H1 (cell line): Measurements from ENCODE around the gene LYRM4. TPM values are rescaled to one million over a fixed set of nuclear protein-coding genes. Genes with fewer than 3 reads are reported as not detected.

Experiments
- CTCF ChIA-PET: fragments of 300-600 bp; sonication (Branson Sonifier 250); formaldehyde crosslinking; loops from one replicate; lab custom pipeline; 2021; ENCODE audit not compliant: partially characterized antibody; lab: Charles Lee
- POLR2A ChIA-PET: fragments of 300-600 bp; sonication (Branson Sonifier 250); formaldehyde crosslinking; loops from one replicate; lab custom pipeline; 2021; ENCODE audit warnings: inconsistent platforms; ENCODE audit not compliant: partially characterized antibody; lab: Charles Lee
- DNase-seq, 2 experiments: peaks; one replicate each; pipeline versions ENCODE4 v3.0.0 to v3.0.0-alpha.2; 2010 to 2022; ENCODE audit warnings: low spot score in 2 of 2, low read depth in 1 of 2, mixed read lengths in 1 of 2
- FAIRE-seq: peaks from 2 replicates; lab custom pipeline; 2011; peaks lifted over from hg19 to GRCh38; lab: Jason Lieb, UNC
- H2AFZ ChIP-seq: 2 replicates; pipeline ENCODE4 v1.8.1; 2012; ENCODE audit warnings: low read length, inconsistent platforms
- H2AK5ac ChIP-seq: 2 replicates; pipeline ENCODE4 v1.6.1; 2013; ENCODE audit warnings: low read depth, low read length
- H2BK120ac ChIP-seq: replicated peaks from 2 replicates; pipeline ENCODE3; 2013; ENCODE audit warnings: low read depth, low read length, inconsistent platforms
- H2BK12ac ChIP-seq: 2 replicates; pipeline ENCODE4 v1.6.1; 2013; ENCODE audit warnings: low read depth, low read length
- H2BK15ac ChIP-seq: 2 replicates; pipeline ENCODE4 v1.6.1; 2013; ENCODE audit warnings: low read length
- H2BK20ac ChIP-seq: 2 replicates; pipeline ENCODE4 v1.6.1; 2013; ENCODE audit warnings: low read length
- H2BK5ac ChIP-seq: 2 replicates; pipeline ENCODE4 v1.6.1; 2013; ENCODE audit warnings: low read depth, low read length
- H3K14ac ChIP-seq: 2 replicates; pipeline ENCODE4 v1.6.1; 2013; ENCODE audit warnings: inconsistent platforms; ENCODE audit not compliant: insufficient read length
- H3K18ac ChIP-seq: 2 replicates; pipeline ENCODE4 v1.6.1; 2013; ENCODE audit warnings: low read length; ENCODE audit errors: extremely low read depth
- H3K23ac ChIP-seq: 2 replicates; pipeline ENCODE4 v1.6.1; 2013; ENCODE audit warnings: inconsistent platforms; ENCODE audit not compliant: insufficient read length
- H3K23me2 ChIP-seq: 2 replicates; pipeline ENCODE4 v1.6.1; 2013; ENCODE audit warnings: low read depth, low read length
- H3K27ac ChIP-seq: 2 replicates; pipeline ENCODE4 v1.6.1; 2011; ENCODE audit warnings: low read depth, low read length, inconsistent platforms
- H3K27me3 ChIP-seq, 4 experiments: replicated peaks in 1 of 4; 1 replicate in 1 of 4; 2 replicates in 3 of 4; pipeline versions ENCODE4 v1.6.1 to v1.8.1; 2011 to 2013; ENCODE audit warnings: low read length in 3 of 4, mild to moderate bottlenecking in 3 of 4, inconsistent platforms in 2 of 4, mixed read lengths in 2 of 4, moderate library complexity in 1 of 4; ENCODE audit not compliant: control insufficient read depth in 3 of 4, insufficient read depth in 3 of 4; ENCODE audit errors: extremely low read depth in 1 of 4
- H3K36me3 ChIP-seq, 4 experiments: 2 replicates each; pipeline versions ENCODE4 v1.6.1 to v1.8.1; 2011 to 2013; ENCODE audit warnings: mild to moderate bottlenecking in 4 of 4, low read length in 3 of 4, moderate library complexity in 2 of 4, control low read depth in 1 of 4, inconsistent platforms in 1 of 4; ENCODE audit not compliant: insufficient read depth in 4 of 4, control insufficient read depth in 2 of 4
- H3K4ac ChIP-seq: replicated peaks from 2 replicates; pipeline ENCODE3; 2013; ENCODE audit warnings: low read length, low read depth, mixed read lengths, inconsistent platforms; ENCODE audit not compliant: insufficient read length
- H3K4me1 ChIP-seq, 4 experiments: replicated peaks in 1 of 4; 1 replicate in 1 of 4; 2 replicates in 3 of 4; pipeline versions ENCODE4 v1.6.1 to v1.8.1; 2011 to 2013; ENCODE audit warnings: low read length in 3 of 4, inconsistent platforms in 2 of 4, mixed read lengths in 1 of 4; ENCODE audit not compliant: insufficient read depth in 4 of 4, control insufficient read depth in 3 of 4
- H3K4me2 ChIP-seq, 2 experiments: 2 replicates each; pipeline versions ENCODE4 v1.6.1 to v1.8.1; 2011 to 2013; ENCODE audit warnings: low read depth in 2 of 2, low read length in 2 of 2, control low read depth in 1 of 2, inconsistent platforms in 1 of 2, mild to moderate bottlenecking in 1 of 2; ENCODE audit not compliant: insufficient read depth in 1 of 2
- H3K4me3 ChIP-seq, 4 experiments: fragments of 200-600, 300-600 bp in 1 of 4; sonication (generic), shearing (Covaris generic), sonication (Bioruptor Twin) in 1 of 4; 2 replicates each; pipeline versions ENCODE4 v1.5.1 to v1.8.1; 2011 to 2016; ENCODE audit warnings: low read length in 4 of 4, low read depth in 3 of 4, control low read depth in 2 of 4, inconsistent platforms in 2 of 4, mild to moderate bottlenecking in 2 of 4, mixed read lengths in 1 of 4, moderate library complexity in 1 of 4; ENCODE audit not compliant: insufficient read depth in 2 of 4; ENCODE audit errors: extremely low read depth in 1 of 4
- H3K56ac ChIP-seq: replicated peaks from 2 replicates; pipeline ENCODE3; 2013; ENCODE audit warnings: low read depth, mild to moderate bottlenecking, mixed read lengths, low read length, inconsistent platforms; ENCODE audit not compliant: insufficient read length
- H3K79me1 ChIP-seq: 2 replicates; pipeline ENCODE4 v1.6.1; 2013; ENCODE audit warnings: low read depth, low read length, control low read depth
- H3K79me2 ChIP-seq, 2 experiments: 2 replicates each; pipeline versions ENCODE4 v1.6.1 to v1.8.1; 2012 to 2013; ENCODE audit warnings: low read length in 2 of 2, mild to moderate bottlenecking in 2 of 2, inconsistent platforms in 1 of 2; ENCODE audit not compliant: insufficient read depth in 2 of 2, control insufficient read depth in 1 of 2
- H3K9ac ChIP-seq, 4 experiments: replicated peaks in 1 of 4; 1 replicate in 1 of 4; 2 replicates in 3 of 4; pipeline versions ENCODE4 v1.6.1 to v1.8.1; 2011 to 2013; ENCODE audit warnings: low read depth in 3 of 4, low read length in 3 of 4, control low read depth in 2 of 4, mild to moderate bottlenecking in 2 of 4, moderate library complexity in 2 of 4, inconsistent platforms in 1 of 4; ENCODE audit errors: extremely low read depth in 1 of 4
- H3K9me3 ChIP-seq, 2 experiments: 2 replicates each; pipeline versions ENCODE4 v1.6.1 to v1.8.1; 2012 to 2013; ENCODE audit warnings: mild to moderate bottlenecking in 2 of 2, moderate library complexity in 2 of 2, control low read depth in 1 of 2, inconsistent platforms in 1 of 2, low read depth in 1 of 2, low read length in 1 of 2, mixed read lengths in 1 of 2; ENCODE audit not compliant: insufficient read depth in 2 of 2
- H4K20me1 ChIP-seq, 2 experiments: replicated peaks in 1 of 2; 2 replicates each; pipeline versions ENCODE3 to v1.8.1; 2011 to 2013; ENCODE audit warnings: inconsistent platforms in 2 of 2, low read length in 2 of 2, mild to moderate bottlenecking in 1 of 2; ENCODE audit not compliant: insufficient read depth in 2 of 2, control insufficient read depth in 1 of 2
- H4K5ac ChIP-seq: 2 replicates; pipeline ENCODE4 v1.6.1; 2013; ENCODE audit warnings: low read length, low read depth, mixed read lengths, inconsistent platforms; ENCODE audit not compliant: insufficient read length
- H4K8ac ChIP-seq: 2 replicates; pipeline ENCODE4 v1.8.0; 2013; ENCODE audit warnings: mild to moderate bottlenecking, moderate library complexity, low read length, inconsistent platforms; ENCODE audit not compliant: insufficient read depth; ENCODE audit errors: extremely low read depth
- H4K91ac ChIP-seq: replicated peaks from 2 replicates; pipeline ENCODE3; 2013; ENCODE audit warnings: low read length, mixed read lengths, inconsistent platforms; ENCODE audit not compliant: insufficient read length
- WGBS, 2 experiments: shearing (Covaris generic) in 1 of 2; methylation state at CpG; one replicate each; pipeline versions ENCODE4 v1.1.6 to v1.1.7; 2013 to 2015; ENCODE audit warnings: low lambda C conversion rate in 2 of 2, mixed read lengths in 2 of 2, inconsistent platforms in 1 of 2, low coverage in 1 of 2, missing lambda C conversion rate in 1 of 2; ENCODE audit not compliant: insufficient replicate concordance in 2 of 2, insufficient coverage in 1 of 2, insufficient read length in 1 of 2; ENCODE audit errors: extremely low coverage in 1 of 2, missing lambda C conversion rate in 1 of 2; 5-methylcytosine and 5-hydroxymethylcytosine counted together
- polyA plus RNA-seq, 7 experiments: library from polyadenylated mRNA; depleted of rRNA in 3 of 7; stranded (reverse) in 5 of 7; unstranded in 2 of 7; fragments of >200 nt in 5 of 7; fragments of 200-250 nt in 2 of 7; gene quantifications; 1 replicate in 5 of 7; 2 replicates in 1 of 7; 4 replicates in 1 of 7; pipeline versions ENCODE4 v1.2.1 to v1.2.3, GENCODE V29; 2011 to 2013; ENCODE audit warnings: missing spikeins in 2 of 7, mixed read lengths in 2 of 7
- total RNA-seq: library from RNA; stranded (reverse); fragmentation: NEBNext Ultra II Directional; extraction: Animal tissue kit (Norgen Biotek cat#: 25700); gene quantifications from 2 replicates; pipeline ENCODE4 v1.2.1, GENCODE V29; 2021

LYRM4 gene
- total and polyA plus RNA-seq, 2 of the 8 experiments (the other 6 are each of a cell fraction or from before 2014, with no cell fraction given) = 56.6 to 62.8 TPM

GRCh38 chr6:5142915-5143314 is 117.8 kb downstream of the LYRM4 start:
- POLR2A ChIA-PET = no interaction called here
- no peak for FAIRE-seq
- H2BK20ac ChIP-seq = no peak overlapping the region

More at GRCh38 chr6:5142915-5143314, 117.8 kb downstream of the LYRM4 start:
- H3K27ac ChIP-seq = no peak overlapping the region
- H2AK5ac ChIP-seq = no peak overlapping the region
- H4K5ac ChIP-seq = no peak overlapping the region
- H4K20me1 ChIP-seq = peaks cover 2 to 9% of the 10 kb centered on the region in 2 experiments
- no peak overlapping the region for H3K56ac ChIP-seq
- no peak overlapping the region for H3K4me3 ChIP-seq
- H3K14ac ChIP-seq = no peak overlapping the region
- H3K79me2 ChIP-seq = no peaks in the 10 kb centered on the region
- H3K18ac ChIP-seq = no peak overlapping the region
- no peaks in the 10 kb centered on the region for H3K23me2 ChIP-seq
- H2AFZ ChIP-seq = no peak overlapping the region
- H3K4ac ChIP-seq = no peak overlapping the region
- DNase-seq = no peak
- H4K8ac ChIP-seq = peak overlapping the region; percentile 73; the same call in 1 of the 2 replicates
- CTCF ChIA-PET = interaction anchor here (0.6 to 14.2 kb wide), 31 partner anchors 9 to 1403 kb away, joined by 3 to 256 read pairs (median 7); no protein-coding TSS in a partner anchor
- no peaks in the 10 kb centered on the region for H3K9me3 ChIP-seq
- H3K9ac ChIP-seq = no peak overlapping the region
- H3K79me1 ChIP-seq = no peaks in the 10 kb centered on the region
- H3K27me3 ChIP-seq = no peaks in the 10 kb centered on the region; a peak in 1 of 7 replicates
- no peak overlapping the region for H3K4me2 ChIP-seq
- H2BK120ac ChIP-seq = no peak overlapping the region
- peak overlapping the region; percentile 43; the same call in 1 of the 2 replicates for H2BK12ac ChIP-seq
- peaks cover 0 to 6% (median 0%) of the 10 kb centered on the region in 4 experiments; a peak in 3 of 7 replicates for H3K4me1 ChIP-seq
- H3K23ac ChIP-seq = no peak overlapping the region
- no peak overlapping the region for H2BK5ac ChIP-seq
- WGBS, 2 experiments = 96% methylated on average over 11 of the region's 11 CpGs; no CpG with 5 or more reads in 1 of the 2 experiments
- no peak overlapping the region for H2BK15ac ChIP-seq
- H3K36me3 ChIP-seq = no peaks in the 10 kb centered on the region
- peak overlapping the region; percentile 60 for H4K91ac ChIP-seq
